DOHH2 (cell line): ENCODE measurements around the gene MED17.

Experiments
- H3F3A ChIP-seq: fragments of 200-600 bp; sonication (generic), shearing (Covaris generic); 2 replicates; pipeline ENCODE4 v1.6.0; 2016; ENCODE audit warnings: antibody characterized with exemption, mild to moderate bottlenecking; ENCODE audit not compliant: control insufficient read depth, insufficient read depth
- H3K27ac ChIP-seq: fragments of 200-600 bp; sonication (generic); 2 replicates; pipeline ENCODE4 v1.5.1; 2014; ENCODE audit warnings: low read depth, mild to moderate bottlenecking, low read length, moderate library complexity
- H3K27me3 ChIP-seq: fragments of 200-600 bp; sonication (generic); 2 replicates; pipeline ENCODE4 v1.6.1; 2014; ENCODE audit warnings: mild to moderate bottlenecking, low read length, mixed read lengths; ENCODE audit not compliant: control insufficient read depth
- H3K36me3 ChIP-seq: fragments of 200-600 bp; sonication (generic); 2 replicates; pipeline ENCODE4 v1.6.1; 2014; ENCODE audit warnings: mild to moderate bottlenecking, low read length, moderate library complexity, mixed read lengths; ENCODE audit not compliant: control insufficient read depth
- H3K4me1 ChIP-seq: fragments of 200-600 bp; sonication (generic); 2 replicates; pipeline ENCODE4 v1.6.1; 2014; ENCODE audit warnings: mild to moderate bottlenecking, low read length, mixed read lengths; ENCODE audit not compliant: control insufficient read depth
- H3K4me2 ChIP-seq: fragments of 200-600 bp; sonication (generic); 2 replicates; pipeline ENCODE4 v1.6.0; 2014; ENCODE audit warnings: mild to moderate bottlenecking, low read length, moderate library complexity
- H3K4me3 ChIP-seq: fragments of 200-600 bp; sonication (generic); 2 replicates; pipeline ENCODE4 v1.5.1; 2014; ENCODE audit warnings: mild to moderate bottlenecking, low read length, mixed read lengths
- H3K79me2 ChIP-seq: fragments of 200-600 bp; sonication (generic); 2 replicates; pipeline ENCODE4 v1.6.1; 2014; ENCODE audit warnings: mild to moderate bottlenecking, low read length, mixed read lengths; ENCODE audit not compliant: control insufficient read depth
- H3K9me2 ChIP-seq: fragments of 200-600 bp; sonication (generic); replicated peaks from 2 replicates; pipeline ENCODE4 v1.6.1; 2014; ENCODE audit warnings: mild to moderate bottlenecking, low read length, mixed read lengths; ENCODE audit not compliant: control insufficient read depth
- H3K9me3 ChIP-seq: fragments of 200-600 bp; sonication (generic); 2 replicates; pipeline ENCODE4 v1.6.1; 2014; ENCODE audit warnings: antibody characterized with exemption, low read length, mixed read lengths; ENCODE audit not compliant: control insufficient read depth, insufficient read depth
- H4K20me1 ChIP-seq: fragments of 200-600 bp; sonication (generic); 2 replicates; pipeline ENCODE4 v1.6.0; 2014; ENCODE audit warnings: low read depth, mild to moderate bottlenecking, antibody characterized with exemption, low read length, moderate library complexity; ENCODE audit not compliant: control insufficient read depth, insufficient read depth
- EZH2phosphoT487 ChIP-seq: fragments of 200-600 bp; sonication (generic); IDR thresholded peaks from 2 replicates; pipeline ENCODE4 v1.6.1; 2017; ENCODE audit warnings: borderline replicate concordance, mild to moderate bottlenecking, antibody characterized with exemption, low read length, moderate library complexity, mixed read lengths
- TF ChIP-seq, protein P1 (sequence below): fragments of 200-600 bp; sonication (generic); IDR thresholded peaks from one replicate; pipeline ENCODE4 v1.5.1; 2014; ENCODE audit warnings: antibody characterized with exemption, mild to moderate bottlenecking, low read depth, low read length; ENCODE audit not compliant: poor library complexity, severe bottlenecking

MED17 gene

DNA sequence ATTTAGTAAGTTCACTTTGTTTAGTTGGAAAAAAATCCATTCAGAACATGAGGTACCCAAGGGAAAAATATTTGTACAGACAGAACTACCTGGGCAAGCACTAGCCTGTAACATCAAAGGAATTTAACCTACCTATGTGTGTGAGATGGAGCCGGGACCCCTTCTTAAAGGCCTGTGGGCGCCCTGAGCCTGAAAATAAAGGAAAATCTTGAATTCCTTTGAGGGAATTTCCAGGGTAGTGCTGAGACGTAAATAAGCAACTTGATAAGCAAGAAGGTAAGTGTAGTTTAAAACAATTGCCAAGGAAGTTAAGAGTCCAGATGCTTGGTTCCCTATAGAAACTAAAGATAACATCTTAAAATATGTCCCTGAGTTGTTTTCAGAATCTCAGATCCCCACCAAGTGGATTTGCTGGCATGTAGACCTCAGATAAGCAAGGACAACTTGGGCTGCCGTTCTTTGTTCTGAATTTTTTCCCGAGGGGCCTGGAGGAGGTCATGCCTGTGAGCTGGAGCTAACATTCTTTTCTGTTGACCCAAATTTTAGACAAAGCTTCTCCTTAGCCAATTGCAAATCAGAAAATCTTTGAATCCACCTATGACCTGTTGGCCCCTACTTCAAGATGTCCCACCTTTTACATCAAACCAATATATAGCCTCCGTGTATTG is 31.0 kb downstream of the MED17 start:
- Histone ChIP-seq H4K20me1 (no peaks in the 10 kb centered on the region), H3K9me3 (no peaks in the 10 kb centered on the region), H3F3A (peaks cover 18% of the 10 kb centered on the region), H3K36me3 (peaks cover 51% of the 10 kb centered on the region), H3K4me3 (no peak overlapping the region), H3K9me2 (no peaks in the 10 kb centered on the region), H3K4me2 (no peak overlapping the region), H3K4me1 (no peaks in the 10 kb centered on the region), H3K27me3 (no peaks in the 10 kb centered on the region), H3K27ac (no peak overlapping the region), H3K79me2 (no peaks in the 10 kb centered on the region)
- TF ChIP-seq EZH2phosphoT487: no peak
- TF ChIP-seq, protein P1, sequence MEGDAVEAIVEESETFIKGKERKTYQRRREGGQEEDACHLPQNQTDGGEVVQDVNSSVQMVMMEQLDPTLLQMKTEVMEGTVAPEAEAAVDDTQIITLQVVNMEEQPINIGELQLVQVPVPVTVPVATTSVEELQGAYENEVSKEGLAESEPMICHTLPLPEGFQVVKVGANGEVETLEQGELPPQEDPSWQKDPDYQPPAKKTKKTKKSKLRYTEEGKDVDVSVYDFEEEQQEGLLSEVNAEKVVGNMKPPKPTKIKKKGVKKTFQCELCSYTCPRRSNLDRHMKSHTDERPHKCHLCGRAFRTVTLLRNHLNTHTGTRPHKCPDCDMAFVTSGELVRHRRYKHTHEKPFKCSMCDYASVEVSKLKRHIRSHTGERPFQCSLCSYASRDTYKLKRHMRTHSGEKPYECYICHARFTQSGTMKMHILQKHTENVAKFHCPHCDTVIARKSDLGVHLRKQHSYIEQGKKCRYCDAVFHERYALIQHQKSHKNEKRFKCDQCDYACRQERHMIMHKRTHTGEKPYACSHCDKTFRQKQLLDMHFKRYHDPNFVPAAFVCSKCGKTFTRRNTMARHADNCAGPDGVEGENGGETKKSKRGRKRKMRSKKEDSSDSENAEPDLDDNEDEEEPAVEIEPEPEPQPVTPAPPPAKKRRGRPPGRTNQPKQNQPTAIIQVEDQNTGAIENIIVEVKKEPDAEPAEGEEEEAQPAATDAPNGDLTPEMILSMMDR: no peak

DNA sequence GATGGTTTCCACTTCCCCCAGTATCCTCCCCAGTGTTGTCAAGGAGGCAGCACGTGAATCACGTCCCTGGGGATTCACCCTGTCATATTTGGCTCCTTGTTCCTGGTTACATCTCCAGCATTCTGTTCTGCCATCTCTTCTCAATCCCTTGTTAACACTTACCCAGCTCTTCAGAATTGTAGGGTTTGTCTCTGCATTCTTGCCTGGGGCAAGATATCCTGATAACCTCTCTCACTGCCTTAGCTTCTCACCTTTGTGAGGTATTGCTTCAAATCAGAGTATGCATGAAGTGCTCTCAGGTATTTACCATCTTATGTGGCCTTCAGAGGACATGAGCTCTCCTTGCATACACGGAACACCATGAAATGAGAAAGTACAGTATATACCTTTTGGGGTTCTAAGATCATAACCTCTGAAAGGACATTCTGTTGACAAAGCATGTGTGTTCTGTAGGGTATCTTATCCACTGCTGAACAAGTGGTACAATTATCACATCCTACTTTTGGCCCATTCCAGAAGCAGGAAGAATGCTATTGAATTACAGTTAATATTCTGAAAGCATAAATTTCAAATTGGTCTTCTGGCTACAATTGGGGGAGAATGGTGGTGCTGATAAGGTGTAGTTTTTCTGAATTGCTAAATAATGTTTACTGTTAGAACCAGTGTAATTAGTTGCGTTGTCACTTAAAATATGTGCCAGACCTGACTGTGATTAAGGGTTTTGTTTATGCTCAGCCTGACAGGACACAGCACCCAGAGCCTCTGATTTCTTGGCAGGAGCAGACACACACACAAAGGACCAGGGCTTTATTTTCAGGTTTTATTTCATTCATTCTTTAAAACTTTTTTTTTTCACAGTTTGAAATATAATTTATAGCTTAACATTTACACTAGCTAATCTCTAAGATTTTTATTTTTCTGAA is 33.6 kb downstream of the MED17 start:
- H3K36me3 ChIP-seq: peaks cover 27% of the 10 kb centered on the region
- H3F3A ChIP-seq: peaks cover 18% of the 10 kb centered on the region
- no peak for TF ChIP-seq EZH2phosphoT487
- TF ChIP-seq, protein P1: no peak

DNA sequence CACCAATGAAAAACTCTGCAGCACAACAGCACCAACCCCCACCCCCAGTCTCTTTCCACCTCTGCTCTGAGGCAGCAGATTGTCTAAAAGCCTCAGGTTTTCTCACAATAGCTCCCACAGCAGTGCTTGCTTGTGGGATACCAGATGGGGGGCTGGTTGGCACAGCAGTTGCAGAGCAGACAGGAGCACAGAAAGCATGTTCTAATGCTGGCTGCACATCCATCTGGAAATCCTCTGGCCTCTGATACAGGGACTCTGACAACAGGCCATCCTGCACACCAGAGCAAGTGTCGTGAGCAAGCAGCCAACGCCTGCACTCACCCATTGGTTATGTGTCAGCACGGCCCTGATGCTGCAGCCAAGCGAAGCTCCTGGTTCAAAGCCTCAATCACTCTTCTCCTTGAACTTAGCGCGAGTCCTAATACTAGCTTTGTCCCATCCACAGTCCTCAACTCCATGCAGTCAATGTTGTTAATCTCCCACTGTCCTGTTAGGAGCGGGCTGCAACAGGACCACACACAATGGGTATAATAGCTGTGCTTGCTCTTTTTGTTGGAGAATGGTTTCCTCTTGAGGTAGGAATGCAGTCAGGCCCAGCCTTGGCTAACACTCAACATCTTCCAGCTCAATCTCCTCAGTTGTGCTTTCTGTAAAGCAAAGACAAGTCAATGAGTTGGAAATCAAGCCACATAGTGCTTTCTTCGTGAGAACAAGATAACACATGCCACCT is 36.0 kb downstream of the MED17 start:
- Histone ChIP-seq H3K27ac (no peak overlapping the region), H3K9me3 (no peaks in the 10 kb centered on the region), H3K4me1 (no peaks in the 10 kb centered on the region), H3F3A (peaks cover 14% of the 10 kb centered on the region), H3K4me2 (no peak overlapping the region), H3K27me3 (no peaks in the 10 kb centered on the region), H3K9me2 (no peaks in the 10 kb centered on the region), H3K36me3 (peaks cover 3% of the 10 kb centered on the region; the same call in 1 of the 2 replicates), H3K79me2 (no peaks in the 10 kb centered on the region), H4K20me1 (no peaks in the 10 kb centered on the region), H3K4me3 (no peak overlapping the region)
- no peak for TF ChIP-seq EZH2phosphoT487
- TF ChIP-seq, protein P1: no peak

More for the DNA sequence above, 33.6 kb downstream of the MED17 start:
- H3K4me2 ChIP-seq: no peak overlapping the region
- no peaks in the 10 kb centered on the region for H3K9me2 ChIP-seq
- H3K9me3 ChIP-seq: no peaks in the 10 kb centered on the region
- no peaks in the 10 kb centered on the region for H4K20me1 ChIP-seq
- H3K79me2 ChIP-seq: no peaks in the 10 kb centered on the region
- no peak overlapping the region for H3K4me3 ChIP-seq
- H3K4me1 ChIP-seq: no peaks in the 10 kb centered on the region
- no peak overlapping the region for H3K27ac ChIP-seq
- no peaks in the 10 kb centered on the region for H3K27me3 ChIP-seq
